NCI-H1092 treated with DMSO at 0.1 percent for 48 hours (cell line): ENCODE results near the gene BLOC1S1.

Source experiments
- DNase-seq: peaks from one replicate; lab custom pipeline; 2025; lab: John Stamatoyannopoulos, UW

The BLOC1S1 gene

DNA sequence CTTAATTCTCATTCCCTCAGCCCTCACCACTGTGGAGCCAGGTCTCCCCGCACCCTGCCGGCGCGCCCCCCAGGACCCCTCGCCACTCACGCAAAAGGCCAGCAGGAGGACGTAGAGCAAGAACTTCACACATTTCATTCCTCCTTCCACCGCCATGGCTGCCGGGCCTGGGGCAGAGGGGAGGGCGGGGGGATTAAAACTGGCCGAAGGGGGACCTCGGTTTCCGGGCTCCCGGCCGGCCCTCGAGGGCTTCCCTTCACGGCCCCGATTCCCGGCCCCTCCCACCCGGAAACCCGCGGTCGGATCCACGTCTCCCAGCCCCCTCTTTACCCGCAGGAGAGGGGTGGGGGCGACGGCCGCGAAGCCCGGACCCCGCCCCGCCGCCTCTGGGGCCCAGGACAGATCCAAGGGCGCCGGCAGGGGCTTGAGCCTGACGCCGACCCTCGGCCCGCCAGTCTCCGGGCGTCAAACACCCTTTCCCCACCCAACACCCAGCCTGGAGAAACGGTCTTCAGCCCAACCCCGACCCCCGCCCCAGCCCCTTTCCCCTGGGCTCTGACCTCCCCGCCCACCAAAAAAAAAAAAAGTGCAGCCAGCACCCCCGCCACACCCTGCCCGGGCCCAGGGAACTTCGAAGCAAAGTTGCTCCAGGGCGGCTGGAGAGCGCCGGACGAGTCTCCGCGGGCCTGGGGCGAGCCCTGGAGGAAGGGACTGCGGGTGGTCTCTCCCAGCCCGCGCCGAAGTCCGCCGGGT lies 12.5 kb downstream of the BLOC1S1 start:
- DNase-seq = no peak

DNA sequence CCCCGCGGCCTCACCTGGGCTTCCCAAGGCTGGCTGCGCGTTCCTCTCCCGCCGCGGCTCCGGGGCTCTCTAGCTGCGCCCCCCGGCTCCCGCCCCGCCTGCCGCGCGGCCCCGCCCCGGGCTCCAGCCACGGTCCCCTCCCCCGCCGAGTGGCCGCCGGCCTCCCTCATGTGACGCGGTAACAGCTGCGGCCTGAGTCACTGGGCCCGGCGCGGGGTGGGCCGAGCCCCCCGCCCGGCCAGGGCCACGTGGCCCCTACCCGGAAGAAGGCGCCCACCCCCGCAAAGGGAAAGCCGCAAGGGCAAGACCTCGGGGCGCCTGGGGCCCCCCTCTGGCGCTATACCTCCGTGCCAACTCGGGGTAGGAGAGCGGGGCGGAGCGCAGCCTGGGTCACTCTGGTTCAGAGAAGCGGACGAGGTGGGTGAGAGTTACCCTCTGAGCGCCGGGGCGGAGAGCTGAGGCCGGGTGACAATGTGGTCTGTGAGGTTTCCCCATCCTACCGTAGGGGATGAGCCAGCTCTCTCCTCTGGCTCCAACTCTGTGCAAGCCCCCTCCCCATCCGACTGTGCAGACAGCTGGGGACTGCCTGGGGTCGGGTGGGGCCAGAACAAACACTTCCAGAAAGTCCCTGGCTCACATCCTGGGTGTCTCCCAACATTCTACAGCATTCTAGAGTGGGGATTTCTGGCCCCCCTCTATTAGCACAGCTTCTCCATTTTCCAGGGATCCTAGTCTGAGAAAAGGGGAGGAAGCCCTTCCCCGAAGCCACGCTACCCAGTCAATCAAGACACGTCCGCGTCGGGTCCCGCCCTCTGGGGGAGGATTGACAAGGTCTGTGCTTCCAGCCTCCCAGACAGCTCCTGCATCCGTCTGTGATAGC lies 13.3 kb downstream of the BLOC1S1 start, which contains the start of gene CD63:
Gene CD63, minus strand, starts transcription at position 71 of the 880 bp plus-strand sequence. CDS start 668 bp downstream, outside the sequence.
- DNase-seq = peak; percentile 62

DNA sequence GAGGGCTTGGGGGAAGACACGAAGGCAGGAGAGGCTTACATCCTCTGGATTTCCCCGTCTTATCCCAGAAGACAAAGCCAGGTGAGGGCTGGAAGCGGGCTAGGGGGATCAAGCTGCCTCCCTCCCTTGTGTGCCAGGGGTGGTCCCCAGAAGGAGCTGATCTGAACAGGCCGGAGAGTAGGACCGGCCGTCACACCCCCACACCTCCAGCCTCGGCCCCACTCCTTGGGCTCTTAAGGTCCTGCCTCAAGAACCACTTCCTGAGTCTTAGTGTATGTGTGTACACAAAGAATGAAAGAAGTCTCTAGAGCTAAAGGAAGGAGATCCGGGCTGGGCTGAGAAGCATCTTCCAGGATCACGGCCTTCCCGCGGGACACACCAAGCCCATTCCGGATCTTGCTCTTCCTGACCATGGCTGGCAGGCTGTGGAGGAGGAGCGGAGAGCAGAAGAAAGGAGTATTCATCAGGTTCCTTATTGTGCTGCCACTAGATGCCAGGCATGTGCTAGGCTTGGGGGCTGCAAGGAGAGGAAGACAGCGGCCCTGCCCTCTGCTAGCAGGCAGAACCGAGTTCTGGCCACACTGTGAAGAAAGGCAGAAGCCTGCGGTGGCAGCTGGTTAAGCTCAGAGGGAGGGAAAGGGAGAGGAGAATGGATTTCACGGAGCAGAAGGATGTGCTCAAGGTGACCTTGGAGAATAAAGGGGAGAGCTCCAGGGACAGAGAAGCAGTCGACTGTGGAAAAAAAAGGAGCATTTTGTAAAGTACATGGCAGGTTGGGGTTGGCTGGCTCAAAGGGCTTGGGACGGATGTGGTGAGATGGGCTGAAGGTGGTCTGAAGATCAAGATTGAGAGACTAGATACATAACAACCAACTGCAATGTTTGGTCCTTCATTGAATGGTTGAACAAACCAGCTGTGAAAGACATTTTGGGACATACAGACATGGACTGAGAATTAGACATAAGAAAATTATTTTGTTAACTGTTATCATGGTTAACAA lies 14.3 kb downstream of the BLOC1S1 start:
- no peak for DNase-seq

DNA sequence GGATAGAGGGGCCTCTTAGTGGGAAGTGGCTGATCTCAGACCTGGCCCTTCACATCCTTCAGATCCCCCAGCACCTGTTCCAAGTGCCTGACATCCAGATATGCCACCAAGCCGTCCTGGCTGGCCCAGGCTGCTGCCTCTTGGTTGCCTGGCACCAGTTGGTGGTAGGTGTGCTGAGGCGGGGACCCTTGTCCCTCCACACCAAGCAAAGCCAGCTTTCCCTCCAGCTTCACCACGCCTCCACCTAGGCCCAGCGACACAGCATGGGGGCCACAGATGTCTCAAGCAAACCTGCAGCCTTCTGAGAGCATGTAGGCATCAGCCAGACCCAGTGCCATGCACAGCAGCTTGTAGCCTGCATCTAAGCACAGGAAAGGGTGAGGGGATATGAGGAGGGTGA lies 16.4 kb downstream of the BLOC1S1 start:
- DNase-seq = no peak

DNA sequence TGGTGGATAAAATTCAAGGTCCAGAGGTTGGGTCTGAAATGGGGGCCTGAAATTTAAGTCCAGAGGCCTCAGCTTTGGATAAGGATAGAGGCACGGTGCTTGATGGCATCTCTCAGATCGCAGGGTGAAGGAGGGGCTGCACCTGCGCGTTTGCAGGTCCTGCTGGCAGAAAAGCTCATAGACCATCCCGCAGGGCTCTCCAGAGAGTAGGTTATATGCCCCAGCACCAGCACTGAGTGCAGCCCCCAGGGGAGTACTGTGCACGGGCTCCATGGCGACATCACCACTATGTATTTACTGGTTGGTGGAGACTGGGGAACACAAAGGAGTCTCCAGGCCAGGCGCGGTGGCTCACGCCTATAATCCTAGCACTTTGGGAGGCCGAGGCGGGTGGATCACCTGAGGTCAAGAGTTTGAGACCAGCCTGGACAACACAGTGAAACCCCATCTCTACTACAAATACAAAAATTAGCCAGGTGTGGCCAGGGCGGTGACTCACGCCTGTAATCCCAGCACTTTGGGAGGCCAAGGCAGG lies 17.2 kb downstream of the BLOC1S1 start:
- no peak for DNase-seq

GRCh38 chr12:55733858-55734257 lies 18.0 kb downstream of the BLOC1S1 start:
- no peak for DNase-seq

GRCh38 chr12:55734595-55734994 lies 18.7 kb downstream of the BLOC1S1 start:
- DNase-seq = no peak

- no peak for DNase-seq
Measured at GRCh38 chr12:55736076-55736475, 20.2 kb downstream of the BLOC1S1 start.

- peak; percentile 24 for DNase-seq
Measured at GRCh38 chr12:55736780-55737580, 21.1 kb downstream of the BLOC1S1 start.

- no peak for DNase-seq
Measured at GRCh38 chr12:55737581-55738122, 21.8 kb downstream of the BLOC1S1 start.

DNA sequence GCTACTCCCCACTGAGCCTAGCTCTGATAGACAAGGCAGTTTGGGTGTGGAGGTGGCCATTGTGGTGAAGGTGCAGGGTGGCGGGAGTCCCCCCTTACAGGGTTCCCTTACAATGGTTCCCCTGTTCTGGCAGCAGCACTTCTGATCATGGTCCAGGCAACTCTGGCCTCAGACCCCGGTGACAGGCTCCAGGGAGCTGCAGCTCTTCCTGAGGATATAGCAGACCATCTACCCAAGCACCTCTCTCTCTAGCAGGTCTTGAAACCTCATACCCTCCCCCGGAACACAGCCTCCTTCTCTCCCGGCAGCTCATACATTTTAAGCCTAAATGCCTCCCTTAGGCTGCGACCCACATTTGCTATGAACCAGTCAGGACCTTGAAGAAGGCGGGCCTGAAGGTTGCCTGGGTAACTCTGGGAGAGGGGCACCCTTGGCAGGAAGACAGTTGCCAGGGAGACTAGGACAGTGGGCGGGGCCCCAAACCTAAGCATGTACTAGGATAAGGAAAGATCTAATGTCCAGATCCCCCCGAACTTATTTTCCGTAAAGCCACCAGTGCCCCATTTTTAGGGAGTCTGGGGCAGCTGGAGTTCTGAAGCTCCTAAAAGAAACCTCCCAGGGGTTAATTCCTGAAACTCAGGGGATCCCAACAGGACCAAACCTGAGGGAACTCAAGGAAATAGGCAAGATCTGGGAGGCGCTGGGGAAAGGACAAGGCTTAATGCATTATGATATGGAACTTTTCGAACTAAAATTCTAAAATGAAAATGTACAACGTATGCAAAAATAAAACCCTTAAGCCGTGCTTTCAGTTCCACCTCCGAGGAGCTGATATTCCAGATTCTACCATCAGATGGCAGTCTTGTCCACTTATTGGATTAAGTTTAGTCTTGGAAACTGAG lies 22.5 kb downstream of the BLOC1S1 start:
- peak; percentile 75 for DNase-seq

DNA sequence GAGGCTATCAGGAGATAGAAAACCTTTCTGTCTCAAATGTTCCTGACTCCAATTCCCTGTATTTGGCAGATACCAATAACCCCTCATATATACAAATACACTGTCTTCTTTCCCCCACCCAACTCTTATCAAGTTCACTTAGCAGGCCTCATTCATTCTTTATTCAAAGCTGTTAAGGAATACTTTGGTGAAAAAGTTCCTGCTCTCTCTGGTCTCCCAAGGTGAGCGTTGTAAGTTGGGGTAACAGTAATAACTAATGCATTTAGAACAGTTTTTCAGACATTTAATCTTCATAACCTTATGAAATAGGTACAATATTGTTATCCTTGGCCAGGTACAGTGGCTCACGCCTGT lies 23.2 kb downstream of the BLOC1S1 start:
- no peak for DNase-seq

GRCh38 chr12:55741931-55742680 lies 26.3 kb downstream of the BLOC1S1 start:
- DNase-seq = no peak

GRCh38 chr12:55742719-55743405 lies 27.0 kb downstream of the BLOC1S1 start, which contains the start of gene GDF11:
TSS of gene GDF11 (plus strand) at chr12:55743122. CDS start at chr12:55743317, 195 bp downstream.
- DNase-seq = peak; percentile 82

GRCh38 chr12:55743406-55744339 lies 27.8 kb downstream of the BLOC1S1 start:
- no peak for DNase-seq

- DNase-seq = no peak
Measured at GRCh38 chr12:55744340-55745030, 28.6 kb downstream of the BLOC1S1 start.
